Measurements from ENCODE around the gene ADAMTS2. TPM values are rescaled to one million over a fixed set of nuclear protein-coding genes. Genes with fewer than 3 reads are reported as not detected.

Gene ADAMTS2
- total and polyA plus RNA-seq, 2 of the 8 experiments (the other 6 are each of a cell fraction or from before 2014, with no cell fraction given): 6.6 to 7.3 TPM

GRCh38 chr5:179205277-179205676 is 140.0 kb downstream of the ADAMTS2 start (continued):
- TF ChIP-seq YY1 (IDR thresholded peaks at IDR 0.05; ENCODE audit: low read depth, low read length) (no peak), POLR2AphosphoS5 (IDR thresholded peaks at IDR 0.05; ENCODE audit: low read depth, low read length) (no peak), MAFK (IDR thresholded peaks at IDR 0.05; ENCODE audit: low read depth, low read length) (no peak), TEAD4 (IDR thresholded peaks at IDR 0.05; ENCODE audit: low read depth, low read length) (no peak), TCF12 (IDR thresholded peaks at IDR 0.05; ENCODE audit: low read depth, low read length) (no peak)
